ENCODE results near the gene VEZF1.
"Not testable (repeated sequence)": the region's sequence is repeated elsewhere in the genome, so short reads cannot be mapped to it uniquely, and the experiment has no call there.

VEZF1 gene

GRCh38 chr17:57979076-57979475, 9.0 kb downstream of the VEZF1 start:
- no peak for TF ChIP-seq CTCF (IDR thresholded peaks at IDR 0.05; ENCODE audit: poor library complexity, severe bottlenecking)
- Histone ChIP-seq H3K36me3 (ENCODE audit: low read depth) (peaks cover 100% of the 10 kb centered on the region), H3K9me3 (ENCODE audit: severe bottlenecking) (peaks cover 2% of the 10 kb centered on the region), H3K4me1 (ENCODE audit: insufficient read depth, poor library complexity, severe bottlenecking) (peaks cover 13% of the 10 kb centered on the region), H3K4me3 (ENCODE audit: severe bottlenecking) (no peak overlapping the region), H3K27ac (ENCODE audit: poor library complexity, severe bottlenecking) (no peak overlapping the region), H3K27me3 (ENCODE audit: insufficient read depth, poor library complexity, severe bottlenecking) (no peaks in the 10 kb centered on the region)
- DNase-seq (ENCODE audit: low spot score) (no peak), ATAC-seq (ENCODE audit: low read depth) (no peak)

GRCh38 chr17:57976594-57976993, 11.5 kb downstream of the VEZF1 start:
- no peak for ATAC-seq (ENCODE audit: low read depth)
- no peak for DNase-seq (ENCODE audit: low spot score)
- TF ChIP-seq CTCF (IDR thresholded peaks at IDR 0.05; ENCODE audit: poor library complexity, severe bottlenecking): no peak
- Histone ChIP-seq H3K9me3 (ENCODE audit: severe bottlenecking) (peaks cover 2% of the 10 kb centered on the region), H3K4me1 (ENCODE audit: insufficient read depth, poor library complexity, severe bottlenecking) (peaks cover 6% of the 10 kb centered on the region), H3K36me3 (ENCODE audit: low read depth) (peaks cover 91% of the 10 kb centered on the region), H3K4me3 (ENCODE audit: severe bottlenecking) (no peak overlapping the region), H3K27me3 (ENCODE audit: insufficient read depth, poor library complexity, severe bottlenecking) (no peaks in the 10 kb centered on the region), H3K27ac (ENCODE audit: poor library complexity, severe bottlenecking) (no peak overlapping the region)

GRCh38 chr17:57975044-57975443, 13.0 kb downstream of the VEZF1 start:
- Histone ChIP-seq H3K4me3 (ENCODE audit: severe bottlenecking) (no peak overlapping the region), H3K36me3 (ENCODE audit: low read depth) (peaks cover 75% of the 10 kb centered on the region), H3K9me3 (ENCODE audit: severe bottlenecking) (peaks cover 2% of the 10 kb centered on the region), H3K27me3 (ENCODE audit: insufficient read depth, poor library complexity, severe bottlenecking) (no peaks in the 10 kb centered on the region), H3K4me1 (ENCODE audit: insufficient read depth, poor library complexity, severe bottlenecking) (no peaks in the 10 kb centered on the region), H3K27ac (ENCODE audit: poor library complexity, severe bottlenecking) (no peak overlapping the region)
- ATAC-seq (ENCODE audit: low read depth) (peak; percentile 23; the same call in 1 of the 3 replicates), DNase-seq (ENCODE audit: low spot score) (no peak)
- TF ChIP-seq CTCF (IDR thresholded peaks at IDR 0.05; ENCODE audit: poor library complexity, severe bottlenecking): no peak

GRCh38 chr17:57974053-57974824, 13.8 kb downstream of the VEZF1 start:
- H3K36me3 ChIP-seq (ENCODE audit: low read depth): peaks cover 67% of the 10 kb centered on the region
- not testable (repeated sequence) for ATAC-seq (ENCODE audit: low read depth)

GRCh38 chr17:57972151-57972550, 15.9 kb downstream of the VEZF1 start:
- TF ChIP-seq CTCF (IDR thresholded peaks at IDR 0.05; ENCODE audit: poor library complexity, severe bottlenecking): no peak
- DNase-seq (ENCODE audit: low spot score) (no peak), ATAC-seq (ENCODE audit: low read depth) (no peak)
- Histone ChIP-seq H3K4me1 (ENCODE audit: insufficient read depth, poor library complexity, severe bottlenecking) (no peaks in the 10 kb centered on the region), H3K36me3 (ENCODE audit: low read depth) (peaks cover 46% of the 10 kb centered on the region), H3K4me3 (ENCODE audit: severe bottlenecking) (no peak overlapping the region), H3K27ac (ENCODE audit: poor library complexity, severe bottlenecking) (no peak overlapping the region), H3K9me3 (ENCODE audit: severe bottlenecking) (peaks cover 2% of the 10 kb centered on the region), H3K27me3 (ENCODE audit: insufficient read depth, poor library complexity, severe bottlenecking) (no peaks in the 10 kb centered on the region)

More at GRCh38 chr17:57974053-57974824, 13.8 kb downstream of the VEZF1 start:
- not testable (repeated sequence) for H3K9me3 ChIP-seq (ENCODE audit: severe bottlenecking); DNase-seq (ENCODE audit: low spot score); H3K27ac ChIP-seq (ENCODE audit: poor library complexity, severe bottlenecking); H3K27me3 ChIP-seq (ENCODE audit: insufficient read depth, poor library complexity, severe bottlenecking); H3K4me1 ChIP-seq (ENCODE audit: insufficient read depth, poor library complexity, severe bottlenecking); H3K4me3 ChIP-seq (ENCODE audit: severe bottlenecking)
